22Rv1 (cell line): ENCODE measurements around the gene DNM3.

Experiments used
- ZFX ChIP-seq: fragments of 450-650 bp; IDR thresholded peaks from 2 replicates; pipeline ENCODE4 v1.6.1; 2017; ENCODE audit warnings: antibody characterized with exemption, borderline replicate concordance
- TF ChIP-seq, protein P1 (sequence below): fragments of 450-650 bp; IDR thresholded peaks from 2 replicates; pipeline ENCODE4 v1.5.1; 2017; ENCODE audit warnings: mild to moderate bottlenecking

DNA sequence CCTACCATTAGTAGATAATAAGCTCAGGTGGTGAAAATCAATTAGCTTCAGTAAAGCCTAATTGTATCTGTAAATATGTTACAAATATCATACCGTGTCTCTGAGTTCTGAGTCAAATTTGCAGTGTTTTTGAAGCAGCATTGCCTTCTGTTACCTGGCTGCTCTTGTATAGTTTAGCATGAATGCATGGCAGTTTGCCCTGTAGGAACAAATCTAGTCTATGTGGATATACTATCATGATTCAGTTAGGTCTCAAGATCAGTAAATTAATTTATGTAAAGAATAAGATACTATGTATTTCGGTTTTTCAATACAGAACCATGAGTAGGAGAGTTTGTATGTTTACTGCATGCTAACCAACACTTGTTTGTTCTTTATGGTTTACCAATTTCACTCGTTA is 338.6 kb downstream of the DNM3 start:
- TF ChIP-seq, protein P1, sequence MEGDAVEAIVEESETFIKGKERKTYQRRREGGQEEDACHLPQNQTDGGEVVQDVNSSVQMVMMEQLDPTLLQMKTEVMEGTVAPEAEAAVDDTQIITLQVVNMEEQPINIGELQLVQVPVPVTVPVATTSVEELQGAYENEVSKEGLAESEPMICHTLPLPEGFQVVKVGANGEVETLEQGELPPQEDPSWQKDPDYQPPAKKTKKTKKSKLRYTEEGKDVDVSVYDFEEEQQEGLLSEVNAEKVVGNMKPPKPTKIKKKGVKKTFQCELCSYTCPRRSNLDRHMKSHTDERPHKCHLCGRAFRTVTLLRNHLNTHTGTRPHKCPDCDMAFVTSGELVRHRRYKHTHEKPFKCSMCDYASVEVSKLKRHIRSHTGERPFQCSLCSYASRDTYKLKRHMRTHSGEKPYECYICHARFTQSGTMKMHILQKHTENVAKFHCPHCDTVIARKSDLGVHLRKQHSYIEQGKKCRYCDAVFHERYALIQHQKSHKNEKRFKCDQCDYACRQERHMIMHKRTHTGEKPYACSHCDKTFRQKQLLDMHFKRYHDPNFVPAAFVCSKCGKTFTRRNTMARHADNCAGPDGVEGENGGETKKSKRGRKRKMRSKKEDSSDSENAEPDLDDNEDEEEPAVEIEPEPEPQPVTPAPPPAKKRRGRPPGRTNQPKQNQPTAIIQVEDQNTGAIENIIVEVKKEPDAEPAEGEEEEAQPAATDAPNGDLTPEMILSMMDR = no peak
- no peak for TF ChIP-seq ZFX
